HEK293 (cell line): Measurements from ENCODE around the gene ITPR3.
A peak's percentile ranks its signal among the peaks of the same experiment; 100 is the strongest.

ENCODE experiments used
- ELK4 ChIP-seq: IDR thresholded peaks from 2 replicates; pipeline ENCODE4 v1.6.1; 2011; ENCODE audit warnings: mild to moderate bottlenecking, low read depth, low read length, borderline replicate concordance
- GLI2 ChIP-seq: fragments of 450-650 bp; formaldehyde crosslinking; IDR thresholded peaks from 2 replicates; pipeline ENCODE4; 2017; ENCODE audit warnings: missing biosample characterization, missing genetic modification characterization, low read depth, borderline replicate concordance
- TCF7L2 ChIP-seq: IDR thresholded peaks from 2 replicates; pipeline ENCODE4 v1.6.1; 2011; ENCODE audit warnings: low read depth, mild to moderate bottlenecking, inconsistent platforms, low read length, moderate library complexity, borderline replicate concordance
- ZBTB20 ChIP-seq: fragments of 450-650 bp; formaldehyde crosslinking; IDR thresholded peaks from 2 replicates; pipeline ENCODE4 v1.5.1; 2016; ENCODE audit warnings: missing biosample characterization, missing genetic modification characterization
- ZFP37 ChIP-seq: fragments of 450-650 bp; formaldehyde crosslinking; IDR thresholded peaks from 2 replicates; pipeline ENCODE4 v1.5.1; 2016; ENCODE audit warnings: missing biosample characterization, missing genetic modification characterization
- ZIC2 ChIP-seq: fragments of 450-650 bp; formaldehyde crosslinking; IDR thresholded peaks from 2 replicates; pipeline ENCODE4 v1.5.1; 2016; ENCODE audit warnings: missing biosample characterization, missing genetic modification characterization
- ZNF114 ChIP-seq: fragments of 450-650 bp; formaldehyde crosslinking; IDR thresholded peaks from 2 replicates; pipeline ENCODE4 v1.5.0; 2017; ENCODE audit warnings: missing biosample characterization, missing genetic modification characterization
- ZNF121 ChIP-seq: fragments of 450-650 bp; formaldehyde crosslinking; IDR thresholded peaks from 2 replicates; pipeline ENCODE4 v1.5.1; 2016; ENCODE audit warnings: missing biosample characterization, missing genetic modification characterization
- ZNF280C ChIP-seq: fragments of 450-650 bp; formaldehyde crosslinking; IDR thresholded peaks from 2 replicates; pipeline ENCODE4 v1.5.1; 2016; ENCODE audit warnings: missing biosample characterization, missing genetic modification characterization
- ZNF292 ChIP-seq: fragments of 450-650 bp; formaldehyde crosslinking; IDR thresholded peaks from 2 replicates; pipeline ENCODE4 v1.5.1; 2016; ENCODE audit warnings: low read depth, missing biosample characterization, missing genetic modification characterization, borderline replicate concordance
- ZNF311 ChIP-seq: fragments of 450-650 bp; formaldehyde crosslinking; IDR thresholded peaks from 2 replicates; pipeline ENCODE4 v1.5.1; 2017; ENCODE audit warnings: missing biosample characterization, missing genetic modification characterization, borderline replicate concordance
- ZNF341 ChIP-seq: fragments of 450-650 bp; formaldehyde crosslinking; IDR thresholded peaks from 2 replicates; pipeline ENCODE4; 2016; ENCODE audit warnings: low read depth, missing biosample characterization, missing genetic modification characterization
- ZNF544 ChIP-seq: fragments of 450-650 bp; formaldehyde crosslinking; IDR thresholded peaks from 2 replicates; pipeline ENCODE4 v1.5.0; 2017; ENCODE audit warnings: missing biosample characterization, missing genetic modification characterization
- ZNF830 ChIP-seq: fragments of 450-650 bp; IDR thresholded peaks from 2 replicates; pipeline ENCODE4 v1.5.0; 2018; ENCODE audit warnings: missing biosample characterization, missing genetic modification characterization, low read depth, mild to moderate bottlenecking, moderate library complexity
- TF ChIP-seq, protein P1 (sequence below): fragments of 450-650 bp; formaldehyde crosslinking; IDR thresholded peaks from 2 replicates; pipeline ENCODE4 v1.5.1; 2016; ENCODE audit warnings: missing biosample characterization, missing genetic modification characterization, low read depth
- TF ChIP-seq, protein P2 (sequence below): fragments of 450-650 bp; formaldehyde crosslinking; IDR thresholded peaks from 2 replicates; pipeline ENCODE4 v1.5.1; 2016; ENCODE audit warnings: missing biosample characterization, missing genetic modification characterization, borderline replicate concordance
- TF ChIP-seq, protein P3 (sequence below): fragments of 450-650 bp; formaldehyde crosslinking; IDR thresholded peaks from 2 replicates; pipeline ENCODE4 v1.5.1; 2016; ENCODE audit warnings: missing biosample characterization, missing genetic modification characterization
- TF ChIP-seq, protein P4 (sequence below): fragments of 450-650 bp; formaldehyde crosslinking; IDR thresholded peaks from 2 replicates; pipeline ENCODE4 v1.5.1; 2017; ENCODE audit warnings: missing biosample characterization, missing genetic modification characterization
- TF ChIP-seq, protein P5 (sequence below): fragments of 450-650 bp; formaldehyde crosslinking; IDR thresholded peaks from 2 replicates; pipeline ENCODE4 v1.5.1; 2016; ENCODE audit warnings: missing biosample characterization, missing genetic modification characterization, borderline replicate concordance

ITPR3 gene

GRCh38 chr6:33621711-33622388 lies 728 bp downstream of the ITPR3 start (continued):
- TF ChIP-seq, protein P1, sequence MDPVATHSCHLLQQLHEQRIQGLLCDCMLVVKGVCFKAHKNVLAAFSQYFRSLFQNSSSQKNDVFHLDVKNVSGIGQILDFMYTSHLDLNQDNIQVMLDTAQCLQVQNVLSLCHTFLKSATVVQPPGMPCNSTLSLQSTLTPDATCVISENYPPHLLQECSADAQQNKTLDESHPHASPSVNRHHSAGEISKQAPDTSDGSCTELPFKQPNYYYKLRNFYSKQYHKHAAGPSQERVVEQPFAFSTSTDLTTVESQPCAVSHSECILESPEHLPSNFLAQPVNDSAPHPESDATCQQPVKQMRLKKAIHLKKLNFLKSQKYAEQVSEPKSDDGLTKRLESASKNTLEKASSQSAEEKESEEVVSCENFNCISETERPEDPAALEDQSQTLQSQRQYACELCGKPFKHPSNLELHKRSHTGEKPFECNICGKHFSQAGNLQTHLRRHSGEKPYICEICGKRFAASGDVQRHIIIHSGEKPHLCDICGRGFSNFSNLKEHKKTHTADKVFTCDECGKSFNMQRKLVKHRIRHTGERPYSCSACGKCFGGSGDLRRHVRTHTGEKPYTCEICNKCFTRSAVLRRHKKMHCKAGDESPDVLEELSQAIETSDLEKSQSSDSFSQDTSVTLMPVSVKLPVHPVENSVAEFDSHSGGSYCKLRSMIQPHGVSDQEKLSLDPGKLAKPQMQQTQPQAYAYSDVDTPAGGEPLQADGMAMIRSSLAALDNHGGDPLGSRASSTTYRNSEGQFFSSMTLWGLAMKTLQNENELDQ (tag by site-specific recombination), result no peak
- TF ChIP-seq ZNF311 (tag by site-specific recombination) (no peak), ZNF292 (no peak), ZNF280C (tag by site-specific recombination) (no peak), ZNF121 (tag by site-specific recombination) (no peak), TCF7L2 (no peak), ZNF341 (tag by site-specific recombination) (no peak), ZNF544 (tag by site-specific recombination) (no peak), ZIC2 (tag by site-specific recombination) (peak; percentile 77), ZNF114 (tag by site-specific recombination) (no peak), GLI2 (tag by site-specific recombination) (no peak), ZBTB20 (peak; percentile 73; the same call in 1 of the 2 replicates), ZFP37 (tag by site-specific recombination) (0 out of 2 replicates have a peak, but pooled peaks have one; percentile 35), ELK4 (no peak), ZNF830 (tag by site-specific recombination) (no peak)
- TF ChIP-seq, protein P2, sequence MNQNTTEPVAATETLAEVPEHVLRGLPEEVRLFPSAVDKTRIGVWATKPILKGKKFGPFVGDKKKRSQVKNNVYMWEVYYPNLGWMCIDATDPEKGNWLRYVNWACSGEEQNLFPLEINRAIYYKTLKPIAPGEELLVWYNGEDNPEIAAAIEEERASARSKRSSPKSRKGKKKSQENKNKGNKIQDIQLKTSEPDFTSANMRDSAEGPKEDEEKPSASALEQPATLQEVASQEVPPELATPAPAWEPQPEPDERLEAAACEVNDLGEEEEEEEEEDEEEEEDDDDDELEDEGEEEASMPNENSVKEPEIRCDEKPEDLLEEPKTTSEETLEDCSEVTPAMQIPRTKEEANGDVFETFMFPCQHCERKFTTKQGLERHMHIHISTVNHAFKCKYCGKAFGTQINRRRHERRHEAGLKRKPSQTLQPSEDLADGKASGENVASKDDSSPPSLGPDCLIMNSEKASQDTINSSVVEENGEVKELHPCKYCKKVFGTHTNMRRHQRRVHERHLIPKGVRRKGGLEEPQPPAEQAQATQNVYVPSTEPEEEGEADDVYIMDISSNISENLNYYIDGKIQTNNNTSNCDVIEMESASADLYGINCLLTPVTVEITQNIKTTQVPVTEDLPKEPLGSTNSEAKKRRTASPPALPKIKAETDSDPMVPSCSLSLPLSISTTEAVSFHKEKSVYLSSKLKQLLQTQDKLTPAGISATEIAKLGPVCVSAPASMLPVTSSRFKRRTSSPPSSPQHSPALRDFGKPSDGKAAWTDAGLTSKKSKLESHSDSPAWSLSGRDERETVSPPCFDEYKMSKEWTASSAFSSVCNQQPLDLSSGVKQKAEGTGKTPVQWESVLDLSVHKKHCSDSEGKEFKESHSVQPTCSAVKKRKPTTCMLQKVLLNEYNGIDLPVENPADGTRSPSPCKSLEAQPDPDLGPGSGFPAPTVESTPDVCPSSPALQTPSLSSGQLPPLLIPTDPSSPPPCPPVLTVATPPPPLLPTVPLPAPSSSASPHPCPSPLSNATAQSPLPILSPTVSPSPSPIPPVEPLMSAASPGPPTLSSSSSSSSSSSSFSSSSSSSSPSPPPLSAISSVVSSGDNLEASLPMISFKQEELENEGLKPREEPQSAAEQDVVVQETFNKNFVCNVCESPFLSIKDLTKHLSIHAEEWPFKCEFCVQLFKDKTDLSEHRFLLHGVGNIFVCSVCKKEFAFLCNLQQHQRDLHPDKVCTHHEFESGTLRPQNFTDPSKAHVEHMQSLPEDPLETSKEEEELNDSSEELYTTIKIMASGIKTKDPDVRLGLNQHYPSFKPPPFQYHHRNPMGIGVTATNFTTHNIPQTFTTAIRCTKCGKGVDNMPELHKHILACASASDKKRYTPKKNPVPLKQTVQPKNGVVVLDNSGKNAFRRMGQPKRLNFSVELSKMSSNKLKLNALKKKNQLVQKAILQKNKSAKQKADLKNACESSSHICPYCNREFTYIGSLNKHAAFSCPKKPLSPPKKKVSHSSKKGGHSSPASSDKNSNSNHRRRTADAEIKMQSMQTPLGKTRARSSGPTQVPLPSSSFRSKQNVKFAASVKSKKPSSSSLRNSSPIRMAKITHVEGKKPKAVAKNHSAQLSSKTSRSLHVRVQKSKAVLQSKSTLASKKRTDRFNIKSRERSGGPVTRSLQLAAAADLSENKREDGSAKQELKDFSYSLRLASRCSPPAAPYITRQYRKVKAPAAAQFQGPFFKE (tag by site-specific recombination), result no peak
- TF ChIP-seq, protein P3, sequence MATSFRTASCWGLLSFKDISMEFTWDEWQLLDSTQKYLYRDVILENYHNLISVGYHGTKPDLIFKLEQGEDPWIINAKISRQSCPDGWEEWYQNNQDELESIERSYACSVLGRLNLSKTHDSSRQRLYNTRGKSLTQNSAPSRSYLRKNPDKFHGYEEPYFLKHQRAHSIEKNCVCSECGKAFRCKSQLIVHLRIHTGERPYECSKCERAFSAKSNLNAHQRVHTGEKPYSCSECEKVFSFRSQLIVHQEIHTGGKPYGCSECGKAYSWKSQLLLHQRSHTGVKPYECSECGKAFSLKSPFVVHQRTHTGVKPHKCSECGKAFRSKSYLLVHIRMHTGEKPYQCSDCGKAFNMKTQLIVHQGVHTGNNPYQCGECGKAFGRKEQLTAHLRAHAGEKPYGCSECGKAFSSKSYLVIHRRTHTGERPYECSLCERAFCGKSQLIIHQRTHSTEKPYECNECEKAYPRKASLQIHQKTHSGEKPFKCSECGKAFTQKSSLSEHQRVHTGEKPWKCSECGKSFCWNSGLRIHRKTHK (tag by site-specific recombination), result no peak
- TF ChIP-seq, protein P4, sequence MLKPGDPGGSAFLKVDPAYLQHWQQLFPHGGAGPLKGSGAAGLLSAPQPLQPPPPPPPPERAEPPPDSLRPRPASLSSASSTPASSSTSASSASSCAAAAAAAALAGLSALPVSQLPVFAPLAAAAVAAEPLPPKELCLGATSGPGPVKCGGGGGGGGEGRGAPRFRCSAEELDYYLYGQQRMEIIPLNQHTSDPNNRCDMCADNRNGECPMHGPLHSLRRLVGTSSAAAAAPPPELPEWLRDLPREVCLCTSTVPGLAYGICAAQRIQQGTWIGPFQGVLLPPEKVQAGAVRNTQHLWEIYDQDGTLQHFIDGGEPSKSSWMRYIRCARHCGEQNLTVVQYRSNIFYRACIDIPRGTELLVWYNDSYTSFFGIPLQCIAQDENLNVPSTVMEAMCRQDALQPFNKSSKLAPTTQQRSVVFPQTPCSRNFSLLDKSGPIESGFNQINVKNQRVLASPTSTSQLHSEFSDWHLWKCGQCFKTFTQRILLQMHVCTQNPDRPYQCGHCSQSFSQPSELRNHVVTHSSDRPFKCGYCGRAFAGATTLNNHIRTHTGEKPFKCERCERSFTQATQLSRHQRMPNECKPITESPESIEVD (tag by site-specific recombination), result no peak
- TF ChIP-seq, protein P5, sequence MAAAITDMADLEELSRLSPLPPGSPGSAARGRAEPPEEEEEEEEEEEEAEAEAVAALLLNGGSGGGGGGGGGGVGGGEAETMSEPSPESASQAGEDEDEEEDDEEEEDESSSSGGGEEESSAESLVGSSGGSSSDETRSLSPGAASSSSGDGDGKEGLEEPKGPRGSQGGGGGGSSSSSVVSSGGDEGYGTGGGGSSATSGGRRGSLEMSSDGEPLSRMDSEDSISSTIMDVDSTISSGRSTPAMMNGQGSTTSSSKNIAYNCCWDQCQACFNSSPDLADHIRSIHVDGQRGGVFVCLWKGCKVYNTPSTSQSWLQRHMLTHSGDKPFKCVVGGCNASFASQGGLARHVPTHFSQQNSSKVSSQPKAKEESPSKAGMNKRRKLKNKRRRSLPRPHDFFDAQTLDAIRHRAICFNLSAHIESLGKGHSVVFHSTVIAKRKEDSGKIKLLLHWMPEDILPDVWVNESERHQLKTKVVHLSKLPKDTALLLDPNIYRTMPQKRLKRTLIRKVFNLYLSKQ (tag by site-specific recombination), result no peak
